GM18498 (cell line): ENCODE results near the gene CDCA4.

Experiments used
- ATAC-seq: cut with Tn5 transposase; IDR thresholded peaks from one replicate; pipeline ENCODE4 v1.9.1; 2021; ENCODE audit warnings: mild to moderate bottlenecking, moderate library complexity; ENCODE audit not compliant: unreplicated experiment

The CDCA4 gene

DNA sequence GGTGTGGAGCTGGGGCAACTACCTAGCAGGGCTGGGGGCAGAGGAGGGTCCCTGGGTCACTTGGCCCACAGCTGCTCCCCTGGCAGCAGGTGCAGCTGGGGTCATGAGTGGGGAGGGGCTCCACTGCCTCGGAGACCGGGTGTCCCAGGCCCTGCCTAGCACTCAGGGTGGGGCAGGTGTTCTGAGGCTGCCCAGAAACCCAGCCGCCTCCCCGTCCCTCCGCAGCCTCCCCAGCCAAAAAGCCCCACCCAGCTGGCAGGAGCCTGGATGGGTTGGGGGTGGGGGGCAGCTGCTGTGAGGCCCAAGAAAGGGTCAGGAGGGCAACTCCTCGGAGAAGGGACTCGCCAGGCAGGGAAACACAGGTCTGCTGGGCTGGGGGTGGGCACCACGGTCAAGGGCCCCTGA lies 53.9 kb downstream of the CDCA4 start:
- no peak for ATAC-seq

DNA sequence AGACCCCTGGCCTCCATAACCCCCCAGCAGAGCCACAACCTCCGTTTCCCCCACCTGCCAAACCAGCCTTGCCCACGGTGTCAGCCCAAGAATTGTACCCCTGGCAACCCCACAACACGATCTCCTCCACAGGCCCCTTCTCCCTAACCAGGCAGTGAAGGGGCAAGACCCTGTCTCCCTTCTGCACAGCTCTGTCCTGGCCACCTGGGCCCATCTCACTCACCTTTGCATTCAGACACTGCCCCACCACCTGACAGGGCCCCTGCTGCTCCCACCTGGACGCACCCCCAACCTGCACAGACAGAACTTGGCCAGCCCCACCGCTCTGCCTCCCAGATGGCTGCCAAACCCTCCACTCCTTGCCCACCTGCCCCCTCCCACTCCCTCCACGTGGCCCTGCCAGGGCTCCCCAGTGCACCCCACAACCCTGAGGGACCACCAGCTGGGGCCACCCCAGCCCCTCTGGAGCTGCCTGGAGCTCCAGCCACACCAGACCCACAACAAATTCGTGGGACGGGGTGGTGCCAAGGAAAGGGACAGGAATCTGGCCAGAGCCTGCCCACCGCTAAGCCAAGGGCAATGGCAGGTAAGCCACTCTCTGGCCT lies 54.5 kb downstream of the CDCA4 start:
- ATAC-seq: no peak

- no peak for ATAC-seq
Measured at GRCh38 chr14:104965561-104966231, 55.2 kb downstream of the CDCA4 start.

DNA sequence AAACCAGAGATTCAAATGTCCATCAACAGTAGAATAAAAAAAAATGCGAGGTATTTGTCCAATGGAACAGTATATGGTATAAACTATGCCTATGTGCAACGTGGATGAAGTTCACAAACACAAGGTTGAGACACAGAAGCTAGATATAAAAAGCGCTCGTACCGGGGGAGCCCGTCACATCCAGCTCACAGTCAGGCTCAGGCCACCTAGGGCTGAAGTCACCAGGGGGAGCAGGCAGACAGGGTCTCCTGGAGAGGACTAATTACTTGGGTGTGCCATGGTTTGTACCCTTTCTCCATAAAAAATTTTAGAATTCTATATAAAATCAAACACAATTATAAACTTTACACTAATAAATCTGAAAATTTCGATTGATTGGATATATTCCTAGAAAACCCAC lies 56.3 kb downstream of the CDCA4 start:
- ATAC-seq: no peak
